Natural killer cell (primary cell): ENCODE results near the gene FGFR2. TPM values are rescaled to one million over a fixed set of nuclear protein-coding genes. Genes with fewer than 3 reads are reported as not detected.

Source experiments
- ATAC-seq, 3 donors: fragments of 150-1000 bp in 2 of 3; fragments of 200-7000 bp in 1 of 3; cut with Tn5 transposase; 1 replicate in 1 of 3; 2 replicates in 2 of 3; pipeline ENCODE4 v1.10.0; 2021; ENCODE audit warnings: mild to moderate bottlenecking in 2 of 3, moderate library complexity in 2 of 3
- DNase-seq, 2 donors: peaks; one replicate each; pipeline versions ENCODE4 v3.0.0 to v3.0.0-alpha.2; 2013 to 2021; ENCODE audit warnings: mixed read lengths in 1 of 2
- H3K27ac ChIP-seq: one replicate; pipeline ENCODE4 v1.5.1; 2013; ENCODE audit warnings: mild to moderate bottlenecking, low read length
- H3K27me3 ChIP-seq: one replicate; pipeline ENCODE4 v1.6.1; 2013; ENCODE audit warnings: low read length; ENCODE audit not compliant: control insufficient read depth, insufficient read depth
- H3K36me3 ChIP-seq: one replicate; pipeline ENCODE4 v1.6.1; 2013; ENCODE audit warnings: low read length; ENCODE audit not compliant: control insufficient read depth, insufficient read depth
- H3K4me1 ChIP-seq: one replicate; pipeline ENCODE4 v1.6.1; 2013; ENCODE audit warnings: low read length; ENCODE audit not compliant: control insufficient read depth, insufficient read depth
- H3K4me3 ChIP-seq: one replicate; pipeline ENCODE4 v1.5.1; 2013; ENCODE audit warnings: low read length
- H3K9me3 ChIP-seq: one replicate; pipeline ENCODE4 v1.6.1; 2013; ENCODE audit warnings: low read length; ENCODE audit not compliant: control insufficient read depth, insufficient read depth
- H3K27ac Mint-ChIP-seq, 2 donors: one replicate each; pipeline ENCODE4 v1.8.0; 2022; ENCODE audit warnings: mild to moderate bottlenecking in 2 of 2, mixed read lengths in 2 of 2, moderate library complexity in 1 of 2
- H3K27me3 Mint-ChIP-seq, 2 donors: one replicate each; pipeline ENCODE4 v1.8.0; 2022; ENCODE audit warnings: low read depth in 2 of 2, mixed read lengths in 2 of 2
- H3K36me3 Mint-ChIP-seq: one replicate; pipeline ENCODE4 v1.8.0; 2022; ENCODE audit warnings: mixed read lengths
- H3K4me1 Mint-ChIP-seq, 2 donors: one replicate each; pipeline ENCODE4 v1.8.0; 2022; ENCODE audit warnings: mixed read lengths in 2 of 2
- H3K4me3 Mint-ChIP-seq: one replicate; pipeline ENCODE4 v1.8.0; 2022; ENCODE audit warnings: mild to moderate bottlenecking, moderate library complexity, mixed read lengths
- H3K9me3 Mint-ChIP-seq, 2 donors: one replicate each; pipeline ENCODE4 v1.8.0; 2022; ENCODE audit warnings: mixed read lengths in 2 of 2
- CTCF ChIP-seq: fragments of 200-600 bp; IDR thresholded peaks from one replicate; pipeline ENCODE4 v1.8.0; 2022; ENCODE audit warnings: antibody characterized with exemption
- WGBS: methylation state at CpG from one replicate; pipeline ENCODE4 v1.1.7; 2013; ENCODE audit warnings: missing lambda C conversion rate; ENCODE audit not compliant: insufficient coverage; 5-methylcytosine and 5-hydroxymethylcytosine counted together
- intact Hi-C: fragments of 100-400 bp; cut with micrococcal nuclease; formaldehyde crosslinking; loops from one replicate; pipeline ENCODE4 v1.14.2; 2022
- total RNA-seq, 4 donors: library from RNA; stranded (reverse); fragments of 120-200 nt in 1 of 4; gene quantifications; one replicate each; pipeline versions ENCODE4 v1.2.3 to v1.2.4, GENCODE V29; 2013 to 2022

The FGFR2 gene
- total RNA-seq, 3 donors from 2014 or later (not counting 1 experiment from before 2014, with no cell fraction given), result 0.72 to 5.6 TPM; not detected in 1

- H3K4me1 Mint-ChIP-seq, result no peaks in the 10 kb centered on the region
- H3K36me3 Mint-ChIP-seq, result no peaks in the 10 kb centered on the region
- H3K27me3 ChIP-seq, result no peaks in the 10 kb centered on the region
- no peak overlapping the region for H3K27ac ChIP-seq
- ATAC-seq, result no peak
- no peak overlapping the region for H3K4me3 ChIP-seq
- no peak overlapping the region for H3K27ac Mint-ChIP-seq
- no peak for DNase-seq
- H3K4me1 ChIP-seq, result no peaks in the 10 kb centered on the region
- H3K4me3 Mint-ChIP-seq, result no peak overlapping the region
- H3K36me3 ChIP-seq, result no peaks in the 10 kb centered on the region
- H3K27me3 Mint-ChIP-seq, result peaks cover 0 to 3% of the 10 kb centered on the region in 2 donors
- intact Hi-C loops, result no loop called here
- no peaks in the 10 kb centered on the region for H3K9me3 ChIP-seq
- WGBS, result 83% methylated on average over 5 of the region's 5 CpGs
- no peak for TF ChIP-seq CTCF
- H3K9me3 Mint-ChIP-seq, result no peaks in the 10 kb centered on the region
These were observed 27.9 kb downstream of the FGFR2 start for GRCh38 chr10:121570315-121570714.

- Histone ChIP-seq H3K4me3 (no peak overlapping the region), H3K27ac (no peak overlapping the region), H3K36me3 (no peaks in the 10 kb centered on the region), H3K4me1 (no peaks in the 10 kb centered on the region), H3K27me3 (no peaks in the 10 kb centered on the region), H3K9me3 (no peaks in the 10 kb centered on the region)
- Mint-ChIP-seq H3K27me3 (peaks cover 0 to 3% of the 10 kb centered on the region in 2 donors), H3K9me3 (no peaks in the 10 kb centered on the region), H3K36me3 (no peaks in the 10 kb centered on the region), H3K4me3 (no peak overlapping the region), H3K27ac (no peak overlapping the region), H3K4me1 (no peaks in the 10 kb centered on the region)
- 95% methylated on average over 2 of the region's 2 CpGs for WGBS
- no peak for TF ChIP-seq CTCF
- ATAC-seq (no peak), DNase-seq (no peak)
- intact Hi-C loops, result no loop called here
These were observed 30.0 kb downstream of the FGFR2 start for GRCh38 chr10:121568275-121568674.

- H3K4me3 ChIP-seq, result no peak overlapping the region
- H3K27ac ChIP-seq, result no peak overlapping the region
- H3K9me3 ChIP-seq, result no peaks in the 10 kb centered on the region
- Mint-ChIP-seq H3K9me3 (no peaks in the 10 kb centered on the region), H3K27me3 (peaks cover 0 to 3% of the 10 kb centered on the region in 2 donors), H3K36me3 (no peaks in the 10 kb centered on the region), H3K4me1 (no peaks in the 10 kb centered on the region), H3K27ac (no peak overlapping the region), H3K4me3 (no peak overlapping the region)
- WGBS, result 91% methylated on average over 8 of the region's 8 CpGs
- no peaks in the 10 kb centered on the region for H3K36me3 ChIP-seq
- no peaks in the 10 kb centered on the region for H3K4me1 ChIP-seq
- H3K27me3 ChIP-seq, result no peaks in the 10 kb centered on the region
- ATAC-seq (no peak), DNase-seq (no peak)
- no peak for TF ChIP-seq CTCF
- intact Hi-C loops, result no loop called here
These were observed 30.7 kb downstream of the FGFR2 start for GRCh38 chr10:121567569-121567968.

- no peaks in the 10 kb centered on the region for H3K27me3 ChIP-seq
- 88% methylated on average over 6 of the region's 6 CpGs for WGBS
- no peaks in the 10 kb centered on the region for H3K9me3 ChIP-seq
- H3K4me3 ChIP-seq, result no peak overlapping the region
- no peaks in the 10 kb centered on the region for H3K4me1 ChIP-seq
- Mint-ChIP-seq H3K4me1 (no peaks in the 10 kb centered on the region), H3K4me3 (no peak overlapping the region), H3K36me3 (no peaks in the 10 kb centered on the region), H3K27ac (no peak overlapping the region), H3K27me3 (peaks cover 0 to 3% of the 10 kb centered on the region in 2 donors), H3K9me3 (no peaks in the 10 kb centered on the region)
- no peaks in the 10 kb centered on the region for H3K36me3 ChIP-seq
- H3K27ac ChIP-seq, result no peak overlapping the region
- DNase-seq (no peak), ATAC-seq (no peak)
- intact Hi-C loops, result no loop called here
- no peak for TF ChIP-seq CTCF
These were observed 31.5 kb downstream of the FGFR2 start for GRCh38 chr10:121566755-121567154.
